ENCODE measurements around the gene ARL14EP.

GRCh38 chr11:30342736-30343166 is 19.8 kb downstream of the ARL14EP start:
- no peak for TF ChIP-seq CTCF (conservative IDR thresholded peaks at IDR 0.05)
- no peak for TF ChIP-seq ZFX (IDR thresholded peaks at IDR 0.05)

Measured in C4-2B (cell line).